Endothelial cell of umbilical vein (primary cell): ENCODE data around the gene KITLG.
A peak's percentile ranks its signal among the peaks of the same experiment; 100 is the strongest.

Experiments used
- CTCF ChIP-seq, 2 donors: IDR thresholded peaks; 1 replicate in 1 of 2; 2 replicates in 1 of 2; pipeline ENCODE4 v1.5.1; 2011; ENCODE audit warnings: low read length in 2 of 2, mild to moderate bottlenecking in 2 of 2, moderate library complexity in 2 of 2, control low read depth in 1 of 2, inconsistent platforms in 1 of 2, low read depth in 1 of 2; ENCODE audit not compliant: insufficient read depth in 1 of 2; ENCODE audit errors: extremely low read depth in 1 of 2
- EZH2 ChIP-seq: IDR thresholded peaks from 2 replicates; pipeline ENCODE4 v1.6.1; 2012; ENCODE audit warnings: borderline replicate concordance, low read depth, mild to moderate bottlenecking, moderate library complexity, low read length, inconsistent platforms; ENCODE audit not compliant: severe bottlenecking
- FOS ChIP-seq: IDR thresholded peaks from 2 replicates; pipeline ENCODE4 v1.6.1; 2011; ENCODE audit warnings: mild to moderate bottlenecking, low read length, moderate library complexity, borderline replicate concordance; ENCODE audit not compliant: insufficient read depth
- MAX ChIP-seq: IDR thresholded peaks from 2 replicates; pipeline ENCODE4 v1.6.1; 2011; ENCODE audit not compliant: insufficient read depth, insufficient read length
- MYC ChIP-seq: IDR thresholded peaks from one replicate; pipeline ENCODE4 v1.6.1; 2011; ENCODE audit warnings: mild to moderate bottlenecking, low read depth, low read length
- POLR2A ChIP-seq: IDR thresholded peaks from 2 replicates; pipeline ENCODE4 v1.6.1; 2012; ENCODE audit warnings: low read depth, mild to moderate bottlenecking, control low read depth, low read length
- POLR2AphosphoS5 ChIP-seq: IDR thresholded peaks from 2 replicates; pipeline ENCODE4 v1.6.1; 2012; ENCODE audit warnings: low read depth, mild to moderate bottlenecking, control low read depth, low read length, moderate library complexity; ENCODE audit not compliant: insufficient read depth

- peak in 1 of 2 donors; percentile 1 for TF ChIP-seq CTCF (IDR thresholded peaks at IDR 0.05; ENCODE audit: extremely low read depth in 1 of 2, insufficient read depth in 1 of 2, low read depth in 1 of 2, low read length in 2 of 2)
- TF ChIP-seq POLR2A, result no peak
- no peak for TF ChIP-seq MAX
- no peak for TF ChIP-seq POLR2AphosphoS5
- no peak for TF ChIP-seq MYC
- TF ChIP-seq FOS, result no peak
- no peak for TF ChIP-seq EZH2
These were observed 2.7 kb downstream of the KITLG start for GRCh38 chr12:88577537-88577936.
